Thyroid gland (tissue), 4 donors: ENCODE data around the gene WWTR1.

Source experiments
- POLR2A ChIP-seq, 2 donors: fragments of 450-650 bp; IDR thresholded peaks; one replicate each; pipeline ENCODE4 v1.6.1; 2017; ENCODE audit warnings: antibody characterized with exemption in 2 of 2, mild to moderate bottlenecking in 2 of 2, moderate library complexity in 1 of 2
- TF ChIP-seq, protein P1 (sequence below), 6 experiments: fragments of 200-600 bp in 3 of 6; fragments of 450-650 bp in 3 of 6; sonication (generic) in 3 of 6; IDR thresholded peaks; one replicate each; pipeline ENCODE4 v1.5.1; 2016 to 2019; ENCODE audit warnings: antibody characterized with exemption in 6 of 6, mild to moderate bottlenecking in 2 of 6, inconsistent platforms in 1 of 6, moderate library complexity in 1 of 6

DNA sequence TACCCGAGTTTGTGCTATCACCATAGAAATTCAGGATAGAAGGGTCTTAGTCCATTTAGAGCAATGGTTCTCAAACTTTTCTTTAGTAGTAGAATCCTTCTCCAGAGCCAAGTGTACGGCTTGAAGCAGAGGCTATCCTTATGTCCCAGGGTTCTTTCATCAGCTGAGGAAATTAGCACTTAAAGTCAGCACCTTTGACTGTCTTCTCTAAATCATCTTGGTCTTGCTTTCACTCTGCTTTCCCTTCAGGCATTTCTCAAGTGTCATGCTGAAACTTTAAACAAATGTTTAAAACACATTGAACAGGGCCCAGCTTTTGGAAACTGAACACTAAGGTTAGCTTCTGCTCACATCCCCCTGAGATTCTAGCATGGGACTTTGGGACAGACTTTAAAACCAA, 105.1 kb downstream of the WWTR1 start:
- TF ChIP-seq, protein P1, sequence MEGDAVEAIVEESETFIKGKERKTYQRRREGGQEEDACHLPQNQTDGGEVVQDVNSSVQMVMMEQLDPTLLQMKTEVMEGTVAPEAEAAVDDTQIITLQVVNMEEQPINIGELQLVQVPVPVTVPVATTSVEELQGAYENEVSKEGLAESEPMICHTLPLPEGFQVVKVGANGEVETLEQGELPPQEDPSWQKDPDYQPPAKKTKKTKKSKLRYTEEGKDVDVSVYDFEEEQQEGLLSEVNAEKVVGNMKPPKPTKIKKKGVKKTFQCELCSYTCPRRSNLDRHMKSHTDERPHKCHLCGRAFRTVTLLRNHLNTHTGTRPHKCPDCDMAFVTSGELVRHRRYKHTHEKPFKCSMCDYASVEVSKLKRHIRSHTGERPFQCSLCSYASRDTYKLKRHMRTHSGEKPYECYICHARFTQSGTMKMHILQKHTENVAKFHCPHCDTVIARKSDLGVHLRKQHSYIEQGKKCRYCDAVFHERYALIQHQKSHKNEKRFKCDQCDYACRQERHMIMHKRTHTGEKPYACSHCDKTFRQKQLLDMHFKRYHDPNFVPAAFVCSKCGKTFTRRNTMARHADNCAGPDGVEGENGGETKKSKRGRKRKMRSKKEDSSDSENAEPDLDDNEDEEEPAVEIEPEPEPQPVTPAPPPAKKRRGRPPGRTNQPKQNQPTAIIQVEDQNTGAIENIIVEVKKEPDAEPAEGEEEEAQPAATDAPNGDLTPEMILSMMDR (IDR thresholded peaks at IDR 0.05) = no peak
- TF ChIP-seq POLR2A (IDR thresholded peaks at IDR 0.05) = no peak
